Prostate gland (tissue), 2 donors: Measurements from ENCODE around the gene NUDT1.

Source experiments
- POLR2A ChIP-seq: fragments of 450-650 bp; IDR thresholded peaks from one replicate; pipeline ENCODE4 v1.6.1; 2016; ENCODE audit warnings: antibody characterized with exemption, mild to moderate bottlenecking
- TF ChIP-seq, protein P1 (sequence below), 4 experiments: fragments of 200-600 bp in 2 of 4; fragments of 450-650 bp in 2 of 4; sonication (generic) in 2 of 4; IDR thresholded peaks; 1 replicate in 3 of 4; 2 replicates in 1 of 4; pipeline ENCODE4 v1.5.1; 2016 to 2019; ENCODE audit warnings: antibody characterized with exemption in 4 of 4, mild to moderate bottlenecking in 2 of 4, moderate library complexity in 2 of 4

GRCh38 chr7:2219136-2219535, 22.9 kb upstream of the NUDT1 start:
- TF ChIP-seq, protein P1, sequence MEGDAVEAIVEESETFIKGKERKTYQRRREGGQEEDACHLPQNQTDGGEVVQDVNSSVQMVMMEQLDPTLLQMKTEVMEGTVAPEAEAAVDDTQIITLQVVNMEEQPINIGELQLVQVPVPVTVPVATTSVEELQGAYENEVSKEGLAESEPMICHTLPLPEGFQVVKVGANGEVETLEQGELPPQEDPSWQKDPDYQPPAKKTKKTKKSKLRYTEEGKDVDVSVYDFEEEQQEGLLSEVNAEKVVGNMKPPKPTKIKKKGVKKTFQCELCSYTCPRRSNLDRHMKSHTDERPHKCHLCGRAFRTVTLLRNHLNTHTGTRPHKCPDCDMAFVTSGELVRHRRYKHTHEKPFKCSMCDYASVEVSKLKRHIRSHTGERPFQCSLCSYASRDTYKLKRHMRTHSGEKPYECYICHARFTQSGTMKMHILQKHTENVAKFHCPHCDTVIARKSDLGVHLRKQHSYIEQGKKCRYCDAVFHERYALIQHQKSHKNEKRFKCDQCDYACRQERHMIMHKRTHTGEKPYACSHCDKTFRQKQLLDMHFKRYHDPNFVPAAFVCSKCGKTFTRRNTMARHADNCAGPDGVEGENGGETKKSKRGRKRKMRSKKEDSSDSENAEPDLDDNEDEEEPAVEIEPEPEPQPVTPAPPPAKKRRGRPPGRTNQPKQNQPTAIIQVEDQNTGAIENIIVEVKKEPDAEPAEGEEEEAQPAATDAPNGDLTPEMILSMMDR (IDR thresholded peaks at IDR 0.05): no peak
- TF ChIP-seq POLR2A: no peak
